PC-3 (cell line): ENCODE results near the gene PCDHGB7. TPM values are rescaled to one million over a fixed set of nuclear protein-coding genes. Genes with fewer than 3 reads are reported as not detected.
A peak's percentile ranks its signal among the peaks of the same experiment; 100 is the strongest.
"Not testable (repeated sequence)": the region's sequence is repeated elsewhere in the genome, so short reads cannot be mapped to it uniquely, and the experiment has no call there.

Source experiments
- ATAC-seq: fragments of 200-7000 bp; cut with Tn5 transposase; 2 replicates; pipeline ENCODE4 v1.9.1; 2020; ENCODE audit warnings: mild to moderate bottlenecking, moderate library complexity
- Bru-seq: library from RNA; stranded (reverse); fragments of 400-500 nt; gene quantifications from one replicate; lab custom pipeline; 2021; lab: Mats Ljungman, UMichigan
- BruChase-seq, 2 experiments: library from RNA; stranded (reverse); fragments of 400-500 nt; gene quantifications; one replicate each; lab custom pipeline; 2021; lab: Mats Ljungman, UMichigan
- BruUV-seq: library from RNA; stranded (reverse); fragments of 400-500 nt; replicated peaks from 2 replicates; lab custom pipeline; 2021; lab: Mats Ljungman, UMichigan
- CTCF ChIA-PET: fragments of 300-600 bp; sonication (Branson Sonifier 250); formaldehyde crosslinking; loops from one replicate; lab custom pipeline; 2022; ENCODE audit warnings: antibody characterized with exemption; lab: Charles Lee
- POLR2A ChIA-PET: fragments of 300-600 bp; sonication (Branson Sonifier 250); formaldehyde crosslinking; loops from one replicate; lab custom pipeline; 2022; ENCODE audit warnings: antibody characterized with exemption; ENCODE audit not compliant: unreplicated experiment; lab: Charles Lee
- DNase-seq: peaks from one replicate; pipeline ENCODE4 v3.0.0-alpha.2; 2015
- H2AFZ ChIP-seq: fragments of 300-600 bp; sonication (generic); 2 replicates; pipeline ENCODE4 v1.6.0; 2016; ENCODE audit warnings: antibody characterized with exemption, low read length
- H3F3A ChIP-seq: fragments of 300-600 bp; sonication (generic); one replicate; pipeline ENCODE4 v1.6.0; 2017; ENCODE audit warnings: antibody characterized with exemption, low read length, control low read depth, mild to moderate bottlenecking; ENCODE audit not compliant: unreplicated experiment
- H3K27ac ChIP-seq: fragments of 300-600 bp; sonication (generic); 2 replicates; pipeline ENCODE4 v1.5.1; 2016; ENCODE audit warnings: mild to moderate bottlenecking, low read length
- H3K27me3 ChIP-seq: fragments of 300-600 bp; sonication (generic); 2 replicates; pipeline ENCODE4 v1.6.1; 2016; ENCODE audit warnings: low read length, mixed read lengths
- H3K36me3 ChIP-seq: fragments of 300-600 bp; sonication (generic); 2 replicates; pipeline ENCODE4 v1.6.1; 2016; ENCODE audit warnings: low read depth, mixed run types, low read length, mixed read lengths
- H3K4me1 ChIP-seq: fragments of 300-600 bp; sonication (generic); 2 replicates; pipeline ENCODE4 v1.5.1; 2016; ENCODE audit warnings: low read length; ENCODE audit not compliant: insufficient read depth
- H3K4me2 ChIP-seq: fragments of 300-600 bp; sonication (generic); 2 replicates; pipeline ENCODE4 v1.6.0; 2016; ENCODE audit warnings: low read length
- H3K4me3 ChIP-seq: fragments of 300-600 bp; sonication (generic); 2 replicates; pipeline ENCODE4 v1.5.1; 2016; ENCODE audit warnings: mild to moderate bottlenecking, low read length, mixed read lengths
- H3K79me2 ChIP-seq: fragments of 300-600 bp; sonication (generic); 2 replicates; pipeline ENCODE4 v1.6.1; 2017; ENCODE audit warnings: low read length, mixed read lengths
- H3K9ac ChIP-seq: fragments of 300-600 bp; sonication (generic); 2 replicates; pipeline ENCODE4 v1.6.0; 2016; ENCODE audit warnings: mild to moderate bottlenecking, low read length
- H3K9me2 ChIP-seq: fragments of 300-600 bp; sonication (generic); replicated peaks from 2 replicates; pipeline ENCODE4 v1.6.1; 2016; ENCODE audit warnings: mixed run types, low read length, mixed read lengths
- H3K9me3 ChIP-seq: fragments of 300-600 bp; sonication (generic); 2 replicates; pipeline ENCODE4 v1.6.1; 2016; ENCODE audit warnings: low read length, mixed read lengths
- H4K20me1 ChIP-seq: fragments of 300-600 bp; sonication (generic); 2 replicates; pipeline ENCODE4 v1.6.1; 2016; ENCODE audit warnings: low read length, mixed read lengths
- EZH2 ChIP-seq: fragments of 300-600 bp; sonication (generic); IDR thresholded peaks from one replicate; pipeline ENCODE4 v1.6.1; 2017; ENCODE audit warnings: antibody characterized with exemption, mild to moderate bottlenecking, low read length; ENCODE audit not compliant: unreplicated experiment
- EZH2phosphoT487 ChIP-seq: fragments of 300-600 bp; sonication (generic); IDR thresholded peaks from 2 replicates; pipeline ENCODE4 v1.6.1; 2018; ENCODE audit warnings: mild to moderate bottlenecking, antibody characterized with exemption, low read length, borderline replicate concordance
- intact Hi-C: fragments of 100-400 bp; cut with micrococcal nuclease; formaldehyde crosslinking; loops from 2 replicates; pipeline ENCODE4 v1.9.0; 2023
- long read RNA-seq: library from polyadenylated mRNA; unstranded; transcript quantifications from one replicate; pipeline ENCODE4 v2.0.0, GENCODE V29; 2021; ENCODE audit not compliant: unreplicated experiment
- total RNA-seq: library from RNA; depleted of rRNA; stranded (reverse); fragments of >200 nt; gene quantifications from 2 replicates; pipeline ENCODE4 v1.2.3, GENCODE V29; 2014; rRNA removed
- TF ChIP-seq, protein P1 (sequence below): fragments of 300-600 bp; sonication (generic); conservative IDR thresholded peaks from 2 replicates; pipeline ENCODE4 v1.5.1; 2017; ENCODE audit warnings: antibody characterized with exemption, low read depth, mild to moderate bottlenecking, low read length

Gene PCDHGB7
- total RNA-seq: 0.44 and 1.4 TPM in 2 replicates
- Bru-seq, nascent RNA: percentile 66 among the genes with signal in this experiment
- percentile 73 among the genes with signal in this experiment for BruChase-seq, experiment 1, labeled RNA remaining after a 6-hour chase
- BruChase-seq, experiment 2, labeled RNA remaining after a 2-hour chase: percentile 91 among the genes with signal in this experiment
- long read RNA-seq: 0 reads

DNA sequence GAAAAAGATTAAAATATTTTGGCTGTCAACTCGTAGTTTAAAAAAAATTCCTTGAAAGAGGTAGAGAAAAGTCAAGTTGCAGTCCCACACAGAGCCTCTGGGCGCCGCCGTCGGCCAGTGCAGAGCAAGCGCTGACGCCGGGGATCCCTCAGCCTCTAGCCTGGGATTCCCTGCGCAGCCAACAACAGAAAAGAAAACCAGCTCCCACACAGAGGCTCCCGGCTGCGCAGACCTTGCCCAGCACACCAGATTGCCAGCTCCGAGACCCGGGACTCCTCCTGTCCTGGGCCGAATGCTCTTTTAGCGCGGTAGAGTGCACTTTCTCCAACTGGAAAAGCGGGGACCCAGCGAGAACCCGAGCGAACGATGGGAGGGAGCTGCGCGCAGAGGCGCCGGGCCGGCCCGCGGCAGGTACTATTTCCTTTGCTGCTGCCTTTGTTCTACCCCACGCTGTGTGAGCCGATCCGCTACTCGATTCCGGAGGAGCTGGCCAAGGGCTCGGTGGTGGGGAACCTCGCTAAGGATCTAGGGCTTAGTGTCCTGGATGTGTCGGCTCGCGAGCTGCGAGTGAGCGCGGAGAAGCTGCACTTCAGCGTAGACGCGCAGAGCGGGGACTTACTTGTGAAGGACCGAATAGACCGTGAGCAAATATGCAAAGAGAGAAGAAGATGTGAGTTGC is at the start of gene PCDHGB7:
PCDHGB7 (plus strand) TSS at position 184 of the 679 bp plus-strand sequence; CDS start at position 367, 183 bp downstream.
- ATAC-seq, H3K9me2 ChIP-seq, H3K4me1 ChIP-seq, intact Hi-C loops, BruUV-seq, H3K27me3 ChIP-seq, H2AFZ ChIP-seq, POLR2A ChIA-PET, H3K4me3 ChIP-seq, H3F3A ChIP-seq, CTCF ChIA-PET, H3K9me3 ChIP-seq, H3K9ac ChIP-seq, DNase-seq, H3K4me2 ChIP-seq, H3K36me3 ChIP-seq, H3K79me2 ChIP-seq, H3K27ac ChIP-seq, H4K20me1 ChIP-seq: not testable (repeated sequence)

DNA sequence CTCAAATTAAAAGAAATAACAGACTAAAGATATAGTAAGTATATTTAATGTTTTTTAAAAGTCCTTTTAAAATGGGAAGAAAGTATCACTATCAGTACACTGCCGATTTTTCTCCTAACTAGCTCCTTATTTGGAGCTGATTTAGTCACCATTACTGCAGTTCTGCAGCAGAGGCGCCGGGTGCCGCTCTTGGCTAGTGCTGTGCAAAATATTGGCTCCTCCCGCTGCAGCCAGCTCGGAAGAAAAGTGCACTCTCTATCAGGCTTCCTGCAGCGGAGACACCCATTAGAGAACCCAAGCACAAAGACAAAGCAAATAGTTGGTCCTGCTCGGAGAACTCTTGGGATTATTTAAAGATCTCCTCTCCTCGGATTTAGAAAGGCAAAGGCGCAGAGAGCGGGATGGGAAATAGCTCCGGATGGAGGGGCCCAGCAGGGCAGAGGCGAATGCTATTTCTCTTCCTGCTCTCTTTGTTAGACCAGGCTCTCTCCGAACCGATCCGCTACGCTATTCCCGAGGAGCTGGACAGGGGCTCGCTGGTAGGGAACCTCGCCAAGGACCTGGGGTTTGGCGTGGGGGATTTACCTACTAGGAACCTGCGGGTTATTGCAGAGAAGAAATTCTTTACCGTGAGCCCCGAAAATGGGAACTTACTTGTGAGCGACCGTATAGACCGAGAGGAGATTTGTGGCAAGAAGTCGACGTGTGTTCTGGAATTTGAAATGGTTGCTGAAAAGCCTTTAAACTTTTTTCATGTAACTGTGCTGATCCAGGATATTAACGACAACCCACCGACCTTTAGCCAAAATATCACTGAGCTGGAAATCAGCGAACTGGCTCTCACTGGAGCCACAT is 47.3 kb upstream of the PCDHGB7 start, which contains the start of gene PCDHGB3:
PCDHGB3 (plus strand) TSS at position 249 of the 855 bp plus-strand sequence; CDS start at position 402, 153 bp downstream.
- Histone ChIP-seq H3K27ac (no peak within 1 kb of the TSS), H2AFZ (no peak within 1 kb of the TSS), H3K4me1 (no peaks in the 10 kb centered on the region), H3F3A (no peaks in the 10 kb centered on the region), H3K9me2 (no peaks in the 10 kb centered on the region), H3K27me3 (no peaks in the 10 kb centered on the region), H3K4me3 (no peak within 1 kb of the TSS), H3K79me2 (no peaks in the 10 kb centered on the region), H3K4me2 (no peak within 1 kb of the TSS), H3K36me3 (no peaks in the 10 kb centered on the region; the same call in 1 of the 2 replicates), H3K9ac (no peak within 1 kb of the TSS), H4K20me1 (no peaks in the 10 kb centered on the region), H3K9me3 (no peaks in the 10 kb centered on the region)
- intact Hi-C loops: no loop called here
- TF ChIP-seq EZH2phosphoT487: no peak
- ATAC-seq: no peak
- POLR2A ChIA-PET: no interaction called here
- DNase-seq: no peak
- CTCF ChIA-PET: no interaction called here
- BruUV-seq: no TSS peak

DNA sequence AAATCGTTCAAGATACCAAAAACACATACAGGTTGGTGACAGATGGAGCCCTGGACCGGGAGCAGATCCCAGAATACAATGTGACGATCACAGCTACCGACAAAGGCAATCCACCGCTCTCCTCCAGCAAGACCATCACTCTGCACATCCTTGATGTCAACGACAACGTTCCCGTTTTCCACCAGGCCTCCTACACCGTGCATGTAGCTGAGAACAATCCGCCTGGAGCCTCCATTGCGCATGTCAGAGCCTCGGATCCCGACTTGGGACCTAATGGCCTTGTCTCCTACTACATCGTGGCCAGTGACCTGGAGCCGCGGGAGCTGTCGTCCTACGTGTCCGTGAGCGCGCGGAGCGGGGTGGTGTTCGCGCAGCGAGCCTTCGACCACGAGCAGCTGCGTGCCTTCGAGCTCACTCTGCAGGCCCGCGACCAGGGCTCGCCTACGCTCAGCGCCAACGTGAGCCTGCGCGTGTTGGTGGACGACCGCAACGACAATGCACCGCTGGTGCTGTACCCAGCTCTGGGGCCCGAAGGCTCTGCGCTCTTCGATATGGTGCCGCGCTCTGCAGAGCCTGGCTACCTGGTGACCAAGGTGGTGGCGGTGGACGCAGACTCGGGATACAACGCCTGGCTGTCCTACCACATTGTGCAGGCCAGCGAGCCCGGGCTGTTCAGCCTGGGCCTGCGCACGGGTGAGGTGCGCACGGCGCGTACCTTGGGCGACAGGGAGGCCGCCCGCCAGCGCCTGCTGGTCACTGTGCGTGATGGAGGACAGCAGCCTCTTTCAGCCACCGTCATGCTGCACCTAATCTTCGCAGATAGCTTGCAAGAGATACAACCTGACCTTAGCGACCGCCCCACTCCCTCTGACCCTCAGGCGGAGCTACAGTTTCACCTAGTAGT is 45.7 kb upstream of the PCDHGB7 start:
- DNase-seq (no peak), ATAC-seq (no peak)
- Histone ChIP-seq H3K4me2 (no peak overlapping the region), H3F3A (no peaks in the 10 kb centered on the region), H3K4me1 (no peaks in the 10 kb centered on the region), H3K9ac (no peak overlapping the region), H3K36me3 (no peaks in the 10 kb centered on the region), H3K9me2 (no peaks in the 10 kb centered on the region), H3K27ac (no peak overlapping the region), H3K27me3 (no peaks in the 10 kb centered on the region), H3K9me3 (no peaks in the 10 kb centered on the region), H3K4me3 (no peak overlapping the region), H4K20me1 (no peaks in the 10 kb centered on the region), H2AFZ (no peak overlapping the region), H3K79me2 (no peaks in the 10 kb centered on the region)
- intact Hi-C loops: no loop called here
- TF ChIP-seq EZH2: no peak
- TF ChIP-seq, protein P1, sequence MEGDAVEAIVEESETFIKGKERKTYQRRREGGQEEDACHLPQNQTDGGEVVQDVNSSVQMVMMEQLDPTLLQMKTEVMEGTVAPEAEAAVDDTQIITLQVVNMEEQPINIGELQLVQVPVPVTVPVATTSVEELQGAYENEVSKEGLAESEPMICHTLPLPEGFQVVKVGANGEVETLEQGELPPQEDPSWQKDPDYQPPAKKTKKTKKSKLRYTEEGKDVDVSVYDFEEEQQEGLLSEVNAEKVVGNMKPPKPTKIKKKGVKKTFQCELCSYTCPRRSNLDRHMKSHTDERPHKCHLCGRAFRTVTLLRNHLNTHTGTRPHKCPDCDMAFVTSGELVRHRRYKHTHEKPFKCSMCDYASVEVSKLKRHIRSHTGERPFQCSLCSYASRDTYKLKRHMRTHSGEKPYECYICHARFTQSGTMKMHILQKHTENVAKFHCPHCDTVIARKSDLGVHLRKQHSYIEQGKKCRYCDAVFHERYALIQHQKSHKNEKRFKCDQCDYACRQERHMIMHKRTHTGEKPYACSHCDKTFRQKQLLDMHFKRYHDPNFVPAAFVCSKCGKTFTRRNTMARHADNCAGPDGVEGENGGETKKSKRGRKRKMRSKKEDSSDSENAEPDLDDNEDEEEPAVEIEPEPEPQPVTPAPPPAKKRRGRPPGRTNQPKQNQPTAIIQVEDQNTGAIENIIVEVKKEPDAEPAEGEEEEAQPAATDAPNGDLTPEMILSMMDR: no peak
- TF ChIP-seq EZH2phosphoT487: no peak
- CTCF ChIA-PET: no interaction called here
- POLR2A ChIA-PET: no interaction called here
- BruUV-seq: no TSS peak
